AG09309 (cell line): ENCODE measurements around the gene KDM7A.

Source experiments
- DNase-seq: peaks from one replicate; pipeline ENCODE4 v3.0.0-alpha.2; 2010; ENCODE audit warnings: low read depth
- H3K4me3 ChIP-seq: 2 replicates; pipeline ENCODE4 v1.5.1; 2011; ENCODE audit warnings: mild to moderate bottlenecking, low read depth, low read length, moderate library complexity; ENCODE audit not compliant: control insufficient read depth
- CTCF ChIP-seq: IDR thresholded peaks from 2 replicates; pipeline ENCODE4 v1.5.1; 2011; ENCODE audit warnings: mild to moderate bottlenecking, low read depth, low read length, inconsistent platforms; ENCODE audit not compliant: insufficient read depth, control insufficient read depth; ENCODE audit errors: missing control alignments

KDM7A gene

GRCh38 chr7:140176811-140177702 is at the start of gene KDM7A:
TSS of gene KDM7A (minus strand) at chr7:140176983. CDS start at chr7:140176937, 46 bp downstream.
- DNase-seq: peak; percentile 55
- H3K4me3 ChIP-seq: peak within 1 kb of the TSS; percentile 66
- no peak for TF ChIP-seq CTCF

- no peak for TF ChIP-seq CTCF
- DNase-seq: no peak
- H3K4me3 ChIP-seq: no peak overlapping the region
Observed at GRCh38 chr7:140225562-140226249, 48.9 kb upstream of the KDM7A start.

- no peak for DNase-seq
- TF ChIP-seq CTCF: no peak
- H3K4me3 ChIP-seq: no peak overlapping the region
Observed at GRCh38 chr7:140223515-140224221, 46.9 kb upstream of the KDM7A start.

- no peak overlapping the region for H3K4me3 ChIP-seq
Observed at GRCh38 chr7:140222814-140223213, 46.0 kb upstream of the KDM7A start.

GRCh38 chr7:140219672-140220524 is 43.1 kb upstream of the KDM7A start:
- no peak for TF ChIP-seq CTCF
- no peak overlapping the region for H3K4me3 ChIP-seq
- DNase-seq: no peak

More at GRCh38 chr7:140222814-140223213, 46.0 kb upstream of the KDM7A start:
- no peak for TF ChIP-seq CTCF
- no peak for DNase-seq
